ENCODE measurements around the gene DUSP1.

DNA sequence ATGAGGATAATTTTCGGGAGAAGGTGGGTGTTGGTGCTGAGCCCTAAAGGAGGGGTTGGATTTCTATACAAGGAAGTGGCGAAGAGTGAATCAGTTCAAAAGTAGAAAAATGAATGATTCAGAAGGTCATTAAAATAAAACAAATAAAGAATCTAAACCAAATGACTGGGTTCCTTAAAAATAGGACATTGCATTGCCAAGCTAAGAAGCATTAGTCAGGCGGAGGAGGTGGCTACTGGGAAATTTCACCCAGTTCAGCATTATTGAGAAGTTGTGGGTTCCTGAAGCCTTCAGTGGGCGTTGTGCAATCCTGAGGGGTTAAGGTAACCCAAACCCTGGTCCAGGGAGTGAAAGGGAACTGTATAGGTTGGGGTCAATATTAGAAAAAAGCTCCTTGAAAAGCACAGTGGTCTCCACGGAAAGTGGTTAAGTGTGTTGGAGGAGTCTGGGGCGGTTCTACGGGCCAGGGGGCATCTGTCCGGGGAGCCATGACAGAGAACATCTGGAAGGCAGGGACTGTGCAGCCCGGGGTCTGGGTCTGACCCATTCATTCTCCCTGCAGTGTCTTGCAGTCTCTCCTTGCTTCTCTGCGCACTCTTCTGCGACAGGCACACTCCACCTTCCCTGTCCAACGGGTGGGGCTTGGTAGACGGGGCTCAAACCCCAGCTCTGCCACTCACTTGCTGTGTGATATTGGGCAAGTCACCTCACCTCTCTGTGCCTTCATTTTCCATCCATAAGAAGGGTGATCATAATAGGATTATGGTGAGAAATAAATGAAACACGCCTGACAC lies 27.6 kb upstream of the DUSP1 start:
- TF ChIP-seq, protein P1, sequence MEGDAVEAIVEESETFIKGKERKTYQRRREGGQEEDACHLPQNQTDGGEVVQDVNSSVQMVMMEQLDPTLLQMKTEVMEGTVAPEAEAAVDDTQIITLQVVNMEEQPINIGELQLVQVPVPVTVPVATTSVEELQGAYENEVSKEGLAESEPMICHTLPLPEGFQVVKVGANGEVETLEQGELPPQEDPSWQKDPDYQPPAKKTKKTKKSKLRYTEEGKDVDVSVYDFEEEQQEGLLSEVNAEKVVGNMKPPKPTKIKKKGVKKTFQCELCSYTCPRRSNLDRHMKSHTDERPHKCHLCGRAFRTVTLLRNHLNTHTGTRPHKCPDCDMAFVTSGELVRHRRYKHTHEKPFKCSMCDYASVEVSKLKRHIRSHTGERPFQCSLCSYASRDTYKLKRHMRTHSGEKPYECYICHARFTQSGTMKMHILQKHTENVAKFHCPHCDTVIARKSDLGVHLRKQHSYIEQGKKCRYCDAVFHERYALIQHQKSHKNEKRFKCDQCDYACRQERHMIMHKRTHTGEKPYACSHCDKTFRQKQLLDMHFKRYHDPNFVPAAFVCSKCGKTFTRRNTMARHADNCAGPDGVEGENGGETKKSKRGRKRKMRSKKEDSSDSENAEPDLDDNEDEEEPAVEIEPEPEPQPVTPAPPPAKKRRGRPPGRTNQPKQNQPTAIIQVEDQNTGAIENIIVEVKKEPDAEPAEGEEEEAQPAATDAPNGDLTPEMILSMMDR (conservative IDR thresholded peaks at IDR 0.05; ENCODE audit: low read length): no peak
- TF ChIP-seq EZH2phosphoT487 (IDR thresholded peaks at IDR 0.05; ENCODE audit: borderline replicate concordance, low read depth, low read length): no peak
